ENCODE data around the gene ZNF248. TPM values are rescaled to one million over a fixed set of nuclear protein-coding genes. Genes with fewer than 3 reads are reported as not detected.
"Not testable (repeated sequence)": the region's sequence is repeated elsewhere in the genome, so short reads cannot be mapped to it uniquely, and the experiment has no call there.

Gene ZNF248
- total RNA-seq, 2 experiments from 2014 or later, result 4.6 to 5.5 TPM

DNA sequence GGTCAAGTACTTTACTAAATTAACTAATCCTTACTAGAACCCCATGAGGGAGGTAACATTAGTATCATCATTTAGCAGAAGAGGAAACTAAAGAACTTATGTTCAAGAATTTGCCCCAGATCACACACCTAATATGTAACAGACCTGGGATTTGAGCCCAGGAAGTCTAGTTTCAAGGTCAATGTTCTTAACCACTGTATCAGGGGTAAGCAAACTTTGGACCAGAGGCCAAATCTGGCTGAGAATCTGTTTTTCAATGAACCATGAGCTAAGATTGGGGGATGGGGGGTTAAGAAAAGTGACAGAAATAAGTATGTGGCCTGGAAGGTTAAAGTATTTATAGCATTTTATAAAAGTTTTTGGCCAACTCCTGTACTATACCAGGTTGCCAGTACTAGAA lies 95.1 kb downstream of the ZNF248 start:
- CTCF ChIA-PET, result no interaction called here
- H3K4me3 Mint-ChIP-seq, result no peak overlapping the region
- peaks cover 47% of the 10 kb centered on the region for H3K9me3 Mint-ChIP-seq
- H3K4me1 Mint-ChIP-seq (ENCODE audit: low read depth), result no peaks in the 10 kb centered on the region
- H3K27ac Mint-ChIP-seq, result no peak overlapping the region
- DNase-seq, result no peak
- intact Hi-C loops (cut with micrococcal nuclease), result no loop called here
- H3K36me3 Mint-ChIP-seq (ENCODE audit: low read depth), result peaks cover 31% of the 10 kb centered on the region
- no peaks in the 10 kb centered on the region for H3K27me3 Mint-ChIP-seq (ENCODE audit: low read depth)

DNA sequence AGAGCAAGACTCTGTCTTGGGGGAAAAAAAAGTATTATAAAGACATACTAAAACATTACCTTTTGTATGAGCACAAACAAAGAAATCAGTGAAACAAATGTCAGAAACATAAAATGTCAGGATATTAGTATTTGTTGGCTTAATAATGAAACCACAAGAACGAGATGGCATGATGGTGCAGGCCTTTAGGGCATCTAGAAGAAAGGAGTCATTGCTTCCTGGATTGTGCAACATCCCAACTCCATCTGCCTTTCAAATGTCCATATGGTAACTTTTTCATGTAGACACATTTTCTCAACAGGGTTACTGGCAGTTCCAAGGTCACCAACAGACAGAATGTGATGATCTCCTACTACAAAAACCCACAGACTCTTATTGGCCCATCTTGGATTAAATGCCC lies 96.6 kb downstream of the ZNF248 start:
- H3K4me3 Mint-ChIP-seq, result no peak overlapping the region
- no peaks in the 10 kb centered on the region for H3K4me1 Mint-ChIP-seq (ENCODE audit: low read depth)
- no peaks in the 10 kb centered on the region for H3K27me3 Mint-ChIP-seq (ENCODE audit: low read depth)
- H3K36me3 Mint-ChIP-seq (ENCODE audit: low read depth), result peaks cover 30% of the 10 kb centered on the region
- no peak overlapping the region for H3K27ac Mint-ChIP-seq
- no peak for DNase-seq
- intact Hi-C loops (cut with micrococcal nuclease), result no loop called here
- CTCF ChIA-PET, result no interaction called here
- peaks cover 45% of the 10 kb centered on the region for H3K9me3 Mint-ChIP-seq

DNA sequence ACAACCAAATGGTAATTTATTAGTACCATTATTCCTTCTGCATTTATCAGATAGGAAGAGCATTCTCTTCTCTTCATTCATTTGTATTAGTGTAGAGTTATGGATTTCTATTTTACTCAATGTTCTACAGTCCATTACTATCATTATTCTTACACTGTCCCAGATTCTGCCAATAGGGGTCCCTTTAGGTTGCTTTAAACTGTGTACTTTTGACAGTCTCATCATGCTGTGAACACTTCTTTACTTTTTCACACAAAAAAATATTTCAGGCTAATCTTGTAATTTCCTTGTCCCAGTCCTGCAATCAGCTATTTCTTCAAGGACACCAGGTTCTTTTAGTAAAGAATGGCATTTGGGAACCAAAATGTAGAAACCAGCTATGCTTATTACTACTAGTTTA lies 99.3 kb downstream of the ZNF248 start:
- Mint-ChIP-seq H3K27ac (no peak overlapping the region), H3K36me3 (ENCODE audit: low read depth) (peaks cover 20% of the 10 kb centered on the region), H3K4me1 (ENCODE audit: low read depth) (no peaks in the 10 kb centered on the region), H3K27me3 (ENCODE audit: low read depth) (no peaks in the 10 kb centered on the region), H3K4me3 (no peak overlapping the region), H3K9me3 (peaks cover 40% of the 10 kb centered on the region)
- intact Hi-C loops (cut with micrococcal nuclease), result no loop called here
- DNase-seq, result no peak
- CTCF ChIA-PET, result no interaction called here

DNA sequence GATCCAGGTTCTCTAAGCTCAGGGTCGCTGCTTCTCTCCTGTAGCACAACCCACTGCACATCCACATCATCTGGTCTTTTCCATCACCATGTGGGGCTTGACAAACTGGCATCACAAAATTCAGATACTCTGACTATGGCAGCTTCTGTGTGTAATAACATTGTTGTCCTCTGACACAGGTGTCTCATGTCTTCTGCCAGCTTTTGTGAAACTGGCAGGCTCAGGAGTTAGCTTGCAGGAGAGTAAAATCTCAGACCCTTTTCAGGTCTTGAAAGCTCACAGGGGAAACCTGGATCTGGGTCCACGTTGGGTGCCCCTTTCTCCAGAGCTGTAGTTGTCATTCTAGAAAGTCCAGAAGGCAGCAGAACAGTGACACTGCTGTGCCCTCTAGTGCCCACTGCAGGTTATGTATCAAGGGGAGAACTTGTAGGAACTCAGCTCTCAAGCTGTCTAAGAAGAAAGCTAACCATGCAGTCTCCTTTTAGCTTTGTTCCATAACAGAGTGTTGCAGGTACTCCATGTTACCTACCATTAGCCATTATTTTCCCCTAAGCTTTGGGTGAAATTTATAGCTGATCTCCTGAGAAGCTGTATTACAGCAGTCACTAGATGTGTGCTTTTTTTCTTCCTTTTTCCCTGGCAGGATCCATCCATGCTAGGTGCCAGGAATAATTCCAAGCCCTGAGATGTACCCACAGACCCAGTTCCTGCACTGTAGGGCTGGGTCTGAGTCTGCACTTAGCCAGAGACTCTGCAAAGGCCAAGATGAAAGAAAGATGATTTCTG lies 102.7 kb downstream of the ZNF248 start:
- no peak for DNase-seq
- CTCF ChIA-PET, result interaction anchor here (0.7 kb wide), 1 partner anchor 114 kb away, joined by 4 read pairs; no protein-coding TSS in a partner anchor
- H3K4me3 Mint-ChIP-seq, result no peak overlapping the region

DNA sequence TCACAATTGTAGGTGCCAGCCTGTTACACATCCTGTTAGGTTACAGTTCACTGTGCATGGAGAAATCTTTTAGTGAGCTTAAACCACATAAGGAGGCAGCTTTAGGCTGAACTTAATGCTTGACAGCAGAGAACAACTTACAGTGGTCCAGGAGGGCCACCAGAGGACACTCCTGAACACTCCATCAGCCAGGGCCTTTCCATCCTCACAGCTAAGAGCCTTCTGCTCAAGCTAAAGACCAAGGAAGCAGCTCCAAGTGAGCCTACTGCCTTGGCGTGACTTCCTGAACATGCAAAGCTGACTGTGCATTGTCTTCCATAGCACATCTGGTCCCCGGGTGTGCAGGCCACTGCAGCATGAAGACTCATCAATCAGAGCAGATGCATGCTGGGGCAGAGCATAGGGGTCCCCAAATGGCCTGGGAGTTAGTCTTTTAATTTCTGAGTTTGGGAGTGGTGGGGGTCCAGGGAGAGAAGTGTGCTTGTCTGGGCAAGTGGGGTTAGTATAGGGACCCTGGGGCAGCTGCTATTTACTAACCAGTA lies 105.0 kb downstream of the ZNF248 start:
- Mint-ChIP-seq H3K9me3 (peaks cover 32% of the 10 kb centered on the region), H3K4me3 (no peak overlapping the region), H3K4me1 (ENCODE audit: low read depth) (no peaks in the 10 kb centered on the region), H3K27ac (no peak overlapping the region), H3K36me3 (ENCODE audit: low read depth) (peaks cover 5% of the 10 kb centered on the region), H3K27me3 (ENCODE audit: low read depth) (no peaks in the 10 kb centered on the region)
- CTCF ChIA-PET, result no interaction called here
- intact Hi-C loops (cut with micrococcal nuclease), result no loop called here
- DNase-seq, result no peak

More for the DNA sequence above, 102.7 kb downstream of the ZNF248 start:
- Mint-ChIP-seq H3K27me3 (ENCODE audit: low read depth) (no peaks in the 10 kb centered on the region), H3K27ac (no peak overlapping the region), H3K9me3 (peaks cover 32% of the 10 kb centered on the region), H3K36me3 (ENCODE audit: low read depth) (peaks cover 12% of the 10 kb centered on the region), H3K4me1 (ENCODE audit: low read depth) (no peaks in the 10 kb centered on the region)
- intact Hi-C loops (cut with micrococcal nuclease), result no loop called here

DNA sequence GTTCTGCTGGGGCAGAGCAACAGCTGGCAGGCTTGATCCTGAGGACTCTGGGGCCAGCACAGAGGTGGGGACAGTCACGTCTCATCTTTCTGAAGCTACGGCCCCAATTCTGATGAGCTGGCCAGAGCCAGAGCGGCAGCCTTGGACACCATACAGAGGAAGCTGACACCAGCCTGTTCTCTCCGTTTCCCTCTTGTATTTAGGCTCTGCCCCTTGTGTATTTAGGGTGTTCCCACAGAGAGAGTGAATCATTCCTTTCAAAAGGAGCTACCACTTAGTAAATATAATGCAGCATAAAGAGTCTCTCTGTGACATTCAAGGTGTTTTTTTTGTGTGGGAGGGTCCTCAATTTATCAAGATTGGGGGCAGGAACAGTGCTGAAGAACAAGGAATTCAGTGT lies 109.2 kb downstream of the ZNF248 start:
- no peak overlapping the region for H3K4me3 Mint-ChIP-seq
- H3K27ac Mint-ChIP-seq, result no peak overlapping the region
- CTCF ChIA-PET, result no interaction called here
- DNase-seq, result no peak
- intact Hi-C loops (cut with micrococcal nuclease), result no loop called here
- H3K27me3 Mint-ChIP-seq (ENCODE audit: low read depth), result no peaks in the 10 kb centered on the region
- H3K36me3 Mint-ChIP-seq (ENCODE audit: low read depth), result no peaks in the 10 kb centered on the region
- H3K4me1 Mint-ChIP-seq (ENCODE audit: low read depth), result no peaks in the 10 kb centered on the region
- H3K9me3 Mint-ChIP-seq, result peaks cover 26% of the 10 kb centered on the region

DNA sequence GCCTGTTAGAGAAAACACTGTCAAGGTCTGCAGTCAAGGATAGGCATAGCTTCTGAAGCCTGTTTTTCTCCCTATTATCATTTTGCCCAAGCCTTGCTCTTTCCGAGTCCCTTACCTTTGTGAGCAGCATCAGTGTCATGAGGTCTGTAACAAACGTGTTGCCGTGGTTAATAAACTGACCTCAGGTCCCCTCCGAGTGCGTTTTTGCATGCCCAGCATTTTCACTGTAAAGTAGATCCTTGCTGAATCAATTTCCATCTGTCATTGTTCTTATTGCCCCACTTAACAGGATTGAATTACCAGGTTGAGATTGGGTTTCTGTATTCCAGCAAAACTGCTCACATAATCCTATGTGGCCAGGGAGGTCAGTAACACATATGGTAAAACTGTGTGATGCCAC lies 110.3 kb downstream of the ZNF248 start:
- no peaks in the 10 kb centered on the region for H3K4me1 Mint-ChIP-seq (ENCODE audit: low read depth)
- H3K36me3 Mint-ChIP-seq (ENCODE audit: low read depth), result no peaks in the 10 kb centered on the region
- intact Hi-C loops (cut with micrococcal nuclease), result no loop called here
- H3K27ac Mint-ChIP-seq, result no peak overlapping the region
- CTCF ChIA-PET, result no interaction called here
- peaks cover 23% of the 10 kb centered on the region for H3K9me3 Mint-ChIP-seq
- H3K4me3 Mint-ChIP-seq, result no peak overlapping the region
- H3K27me3 Mint-ChIP-seq (ENCODE audit: low read depth), result no peaks in the 10 kb centered on the region
- DNase-seq, result no peak

DNA sequence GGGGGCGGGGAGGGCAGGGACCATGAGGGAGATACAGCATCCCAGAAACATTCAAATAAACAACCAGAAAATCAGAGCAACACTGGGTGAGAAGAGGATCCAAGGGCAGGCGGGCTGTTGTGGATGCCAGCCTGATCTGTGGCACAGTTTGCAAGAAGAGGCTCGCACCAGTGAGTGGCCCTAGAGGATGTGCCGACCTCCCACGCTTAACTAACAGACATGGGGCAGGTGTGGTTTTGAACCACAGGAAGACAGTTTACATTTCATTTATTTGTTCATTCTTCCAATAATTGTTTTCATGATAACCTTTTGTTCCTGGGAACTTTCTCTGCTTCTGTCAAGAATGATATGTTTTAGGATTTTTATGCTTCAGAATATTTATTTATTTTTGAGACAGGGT lies 115.6 kb downstream of the ZNF248 start:
- DNase-seq, result no peak
- intact Hi-C loops (cut with micrococcal nuclease), result no loop called here
- Mint-ChIP-seq H3K4me3 (no peak overlapping the region), H3K9me3 (peaks cover 19% of the 10 kb centered on the region), H3K27me3 (ENCODE audit: low read depth) (no peaks in the 10 kb centered on the region), H3K36me3 (ENCODE audit: low read depth) (no peaks in the 10 kb centered on the region), H3K4me1 (ENCODE audit: low read depth) (no peaks in the 10 kb centered on the region), H3K27ac (no peak overlapping the region)
- CTCF ChIA-PET, result no interaction called here

DNA sequence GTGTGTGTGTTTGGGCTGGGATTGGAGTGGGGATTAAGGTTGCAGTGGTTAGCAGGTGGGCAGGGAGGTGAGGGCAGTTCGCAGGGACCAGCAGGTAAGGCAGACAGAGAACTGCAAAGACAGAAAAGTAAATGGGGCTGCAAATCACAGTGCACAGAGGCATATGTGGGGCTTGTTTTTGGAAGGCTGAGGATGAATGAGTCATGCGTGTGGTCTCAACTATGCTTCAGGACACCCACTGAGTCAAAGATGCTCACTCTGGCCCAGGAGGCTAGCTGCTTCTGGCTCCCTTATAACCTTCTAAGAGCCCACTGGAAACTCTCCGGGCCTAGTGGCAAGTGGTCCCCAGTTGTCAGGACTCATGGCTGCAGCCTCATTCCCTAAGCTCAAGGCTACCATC lies 118.2 kb downstream of the ZNF248 start:
- Mint-ChIP-seq H3K27me3 (ENCODE audit: low read depth) (no peaks in the 10 kb centered on the region), H3K4me3 (no peak overlapping the region), H3K36me3 (ENCODE audit: low read depth) (peaks cover 3% of the 10 kb centered on the region), H3K4me1 (ENCODE audit: low read depth) (no peaks in the 10 kb centered on the region), H3K27ac (no peak overlapping the region), H3K9me3 (peaks cover 20% of the 10 kb centered on the region)
- CTCF ChIA-PET, result no interaction called here
- intact Hi-C loops (cut with micrococcal nuclease), result no loop called here
- no peak for DNase-seq

DNA sequence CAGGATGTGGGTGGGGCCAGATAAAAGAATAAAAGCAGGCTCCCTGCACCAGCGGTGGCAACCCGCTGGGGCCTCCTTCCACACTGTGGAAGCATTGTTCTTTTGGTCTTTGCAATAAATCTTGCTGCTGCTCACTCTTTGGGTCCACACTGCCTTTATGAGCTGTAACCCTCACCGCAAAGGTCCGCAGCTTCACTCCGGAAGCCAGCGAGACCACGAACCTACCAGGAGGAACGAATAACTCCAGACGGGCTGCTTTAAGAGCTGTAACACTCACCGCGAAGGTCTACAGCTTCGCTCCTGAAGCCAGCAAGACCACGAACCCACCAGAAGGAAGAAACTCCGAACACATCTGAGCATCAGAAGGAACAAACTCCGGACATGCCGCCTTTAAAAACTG lies 119.2 kb downstream of the ZNF248 start:
- H3K9me3 Mint-ChIP-seq, result peaks cover 21% of the 10 kb centered on the region

DNA sequence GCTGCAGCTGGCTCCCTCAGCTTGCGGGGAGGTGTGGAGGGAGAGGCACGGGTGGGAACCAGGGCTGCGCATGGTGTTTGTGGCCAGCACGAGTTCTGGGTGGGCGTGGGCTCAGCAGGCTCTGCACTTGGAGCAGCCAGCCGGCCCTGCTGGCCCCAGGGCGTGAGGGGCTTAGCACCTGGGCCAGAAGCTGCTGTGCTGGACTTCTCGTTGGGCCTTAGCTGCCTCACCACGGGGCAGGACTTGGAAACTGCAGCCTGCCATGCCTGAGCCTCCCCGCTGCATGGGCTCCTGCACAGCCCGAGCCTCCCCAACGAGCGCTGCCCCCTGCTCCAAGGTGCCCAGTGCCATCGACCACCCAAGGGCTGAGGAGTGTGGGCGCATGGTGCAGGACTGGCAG lies 120.1 kb downstream of the ZNF248 start:
- no peak overlapping the region for H3K27ac Mint-ChIP-seq

More for the DNA sequence above, 119.2 kb downstream of the ZNF248 start:
- H3K36me3 Mint-ChIP-seq (ENCODE audit: low read depth); H3K27ac Mint-ChIP-seq; H3K4me1 Mint-ChIP-seq (ENCODE audit: low read depth); H3K27me3 Mint-ChIP-seq (ENCODE audit: low read depth); H3K4me3 Mint-ChIP-seq; DNase-seq; intact Hi-C loops (cut with micrococcal nuclease): not testable (repeated sequence)
- CTCF ChIA-PET, result interaction anchor here (1.0 kb wide), 1 partner anchor 145 kb away, joined by 3 read pairs; no protein-coding TSS in a partner anchor

DNA sequence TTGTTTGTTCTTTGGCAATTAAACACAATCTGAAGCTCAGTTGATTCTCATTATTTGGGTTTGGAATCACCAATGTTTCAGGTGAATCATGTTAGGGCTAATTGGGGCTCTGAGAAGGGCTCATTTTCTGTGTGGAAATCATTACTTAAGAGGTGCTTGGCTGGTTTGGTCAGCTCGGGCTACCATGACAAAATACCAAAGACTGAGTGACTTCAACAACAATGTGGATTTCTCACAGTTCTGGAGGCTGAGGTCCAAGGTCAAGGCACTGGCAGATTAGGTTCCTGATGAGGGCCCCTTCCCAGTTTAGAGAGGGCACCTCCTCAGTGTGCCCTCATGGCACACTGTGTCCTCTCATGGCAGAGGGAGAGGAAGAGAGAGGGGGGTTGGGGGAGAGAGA lies 121.3 kb downstream of the ZNF248 start:
- Mint-ChIP-seq H3K36me3 (ENCODE audit: low read depth) (peaks cover 3% of the 10 kb centered on the region), H3K4me1 (ENCODE audit: low read depth) (no peaks in the 10 kb centered on the region), H3K9me3 (peaks cover 16% of the 10 kb centered on the region), H3K27ac (no peak overlapping the region), H3K27me3 (ENCODE audit: low read depth) (no peaks in the 10 kb centered on the region), H3K4me3 (no peak overlapping the region)
- no peak for DNase-seq
- intact Hi-C loops (cut with micrococcal nuclease), result no loop called here
- CTCF ChIA-PET, result no interaction called here

More for the DNA sequence above, 120.1 kb downstream of the ZNF248 start:
- Mint-ChIP-seq H3K4me3 (no peak overlapping the region), H3K9me3 (peaks cover 21% of the 10 kb centered on the region), H3K36me3 (ENCODE audit: low read depth) (peaks cover 3% of the 10 kb centered on the region), H3K4me1 (ENCODE audit: low read depth) (no peaks in the 10 kb centered on the region), H3K27me3 (ENCODE audit: low read depth) (no peaks in the 10 kb centered on the region)
- CTCF ChIA-PET, result interaction anchor here (1.0 kb wide), 1 partner anchor 145 kb away, joined by 3 read pairs; no protein-coding TSS in a partner anchor
- no peak for DNase-seq
- intact Hi-C loops (cut with micrococcal nuclease), result no loop called here

DNA sequence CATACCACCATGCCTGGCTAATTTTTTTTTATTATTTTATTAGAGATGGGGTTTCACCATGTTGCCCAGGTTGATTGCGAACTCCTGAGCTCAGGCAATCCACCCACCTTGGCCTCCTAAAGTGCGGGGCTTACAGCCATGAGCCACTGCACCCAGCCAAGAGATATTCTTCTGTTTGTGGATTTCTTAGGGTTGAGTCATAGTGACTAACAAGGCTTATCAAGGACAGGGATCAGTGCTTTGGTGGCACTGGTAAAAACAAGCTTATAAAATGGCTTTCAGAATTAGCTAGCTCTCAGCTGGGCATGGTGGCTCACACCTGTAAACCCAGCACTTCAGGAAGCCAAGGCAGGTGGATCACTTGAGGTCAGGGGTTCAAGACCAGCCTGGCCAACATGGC lies 122.4 kb downstream of the ZNF248 start:
- CTCF ChIA-PET, result interaction anchor here (0.7 kb wide), 2 partner anchors 162 to 1619 kb away, joined by 3 read pairs; no protein-coding TSS in a partner anchor
- no peak overlapping the region for H3K4me3 Mint-ChIP-seq
- H3K9me3 Mint-ChIP-seq, result peaks cover 11% of the 10 kb centered on the region
- no peaks in the 10 kb centered on the region for H3K4me1 Mint-ChIP-seq (ENCODE audit: low read depth)
- H3K27me3 Mint-ChIP-seq (ENCODE audit: low read depth), result no peaks in the 10 kb centered on the region
- intact Hi-C loops (cut with micrococcal nuclease), result no loop called here
- H3K27ac Mint-ChIP-seq, result no peak overlapping the region
- no peak for DNase-seq
- H3K36me3 Mint-ChIP-seq (ENCODE audit: low read depth), result peaks cover 3% of the 10 kb centered on the region

Measured in activated naive CD4-positive, alpha-beta T cell treated with anti-CD3 and anti-CD28 coated beads for 36 hours (primary cell).